RWPE1 (cell line): Measurements from ENCODE around the gene THOP1.
A peak's percentile ranks its signal among the peaks of the same experiment; 100 is the strongest.

Experiments
- CTCF ChIA-PET: fragments of 350-600 bp; sonication (Branson Sonifier 250); formaldehyde crosslinking; extraction: SDS; loops from one replicate; lab custom pipeline; 2021; lab: Yijun Ruan, JAX
- POLR2A ChIA-PET: fragments of 400-600 bp; formaldehyde crosslinking; extraction: SDS; loops from one replicate; lab custom pipeline; 2020; ENCODE audit warnings: antibody characterized with exemption; ENCODE audit not compliant: low non-redundant PET; lab: Yijun Ruan, JAX
- DNase-seq: peaks from one replicate; pipeline ENCODE4 v3.0.0; 2012; ENCODE audit warnings: low spot score
- H3K27ac ChIP-seq: fragments of 450-650 bp; 2 replicates; pipeline ENCODE4 v1.5.1; 2017
- CTCF ChIP-seq: fragments of 450-650 bp; conservative IDR thresholded peaks from 2 replicates; pipeline ENCODE4 v1.5.1; 2017; ENCODE audit warnings: low read depth, mild to moderate bottlenecking

THOP1 gene

DNA sequence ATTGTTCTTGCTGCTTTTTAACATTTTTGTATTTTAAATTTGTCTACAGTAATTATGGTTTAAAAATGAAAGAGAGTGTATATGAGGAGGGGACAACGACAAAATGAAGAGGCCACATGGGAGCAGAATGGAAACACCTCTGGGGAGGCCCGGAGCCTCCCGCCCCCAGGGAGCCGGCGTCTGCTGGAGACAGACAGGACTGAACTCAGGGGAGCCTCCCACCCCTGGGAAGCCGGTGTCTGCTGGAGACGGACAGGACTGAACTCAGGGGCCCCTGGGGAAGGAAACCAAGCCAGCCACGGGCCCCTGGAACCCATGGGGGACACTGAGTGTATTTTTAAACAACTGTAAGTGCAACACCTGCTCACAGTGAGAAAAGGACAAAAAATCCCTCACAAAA is 28.8 kb upstream of the THOP1 start:
- no peak for DNase-seq
- POLR2A ChIA-PET: no interaction called here
- peak overlapping the region; percentile 26; the same call in 1 of the 2 replicates for H3K27ac ChIP-seq
- no peak for TF ChIP-seq CTCF
- CTCF ChIA-PET: no interaction called here

GRCh38 chr19:2756921-2757881 is 28.1 kb upstream of the THOP1 start:
- ChIA-PET CTCF (no interaction called here), POLR2A (no interaction called here)
- peak overlapping the region; percentile 26; the same call in 1 of the 2 replicates for H3K27ac ChIP-seq
- no peak for TF ChIP-seq CTCF
- DNase-seq: no peak

- DNase-seq: no peak
Observed at GRCh38 chr19:2758601-2759313, 26.5 kb upstream of the THOP1 start.

GRCh38 chr19:2759362-2759761 is 25.9 kb upstream of the THOP1 start:
- no peak for TF ChIP-seq CTCF
- ChIA-PET POLR2A (no interaction called here), CTCF (interaction anchor here (0.6 to 0.8 kb wide), 3 partner anchors 40 to 425 kb away, joined by 3 read pairs; no protein-coding TSS in a partner anchor)
- no peak for DNase-seq
- H3K27ac ChIP-seq: no peak overlapping the region

More at GRCh38 chr19:2758601-2759313, 26.5 kb upstream of the THOP1 start:
- H3K27ac ChIP-seq: no peak overlapping the region
- no peak for TF ChIP-seq CTCF
- POLR2A ChIA-PET: no interaction called here
- CTCF ChIA-PET: interaction anchor here (0.6 to 0.8 kb wide), 3 partner anchors 40 to 426 kb away, joined by 3 read pairs; no protein-coding TSS in a partner anchor

DNA sequence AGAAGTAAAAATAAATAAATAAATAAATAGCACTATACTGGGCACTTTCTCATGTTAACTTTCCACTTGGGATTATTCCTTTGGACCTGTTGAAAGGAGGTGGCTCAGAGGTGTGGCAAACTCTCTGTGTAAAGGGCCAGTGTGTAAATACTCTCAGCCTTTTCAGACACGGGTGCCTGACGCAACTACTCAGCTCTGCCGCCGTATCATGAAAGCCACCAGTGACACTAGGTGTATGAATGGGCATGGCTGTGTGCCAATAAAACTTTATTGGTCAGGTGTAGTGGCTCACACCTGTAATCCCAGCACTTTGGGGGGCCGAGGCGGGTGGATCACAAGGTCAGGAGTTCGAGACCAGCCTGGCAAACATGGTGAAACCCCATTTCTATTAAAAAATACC is 25.3 kb upstream of the THOP1 start:
- no peak for TF ChIP-seq CTCF
- DNase-seq: no peak
- ChIA-PET CTCF (interaction anchor here (0.6 kb wide), 1 partner anchor 645 kb away, joined by 3 read pairs; no protein-coding TSS in a partner anchor), POLR2A (no interaction called here)
- H3K27ac ChIP-seq: no peak overlapping the region

- POLR2A ChIA-PET: no interaction called here
- CTCF ChIA-PET: interaction anchor here (0.7 kb wide), 1 partner anchor 239 kb away, joined by 3 read pairs; no protein-coding TSS in a partner anchor
- no peak overlapping the region for H3K27ac ChIP-seq
- DNase-seq: no peak
- no peak for TF ChIP-seq CTCF
Observed at GRCh38 chr19:2761309-2761677, 24.0 kb upstream of the THOP1 start.
